ENCODE measurements around the gene EPHA3. TPM values are rescaled to one million over a fixed set of nuclear protein-coding genes. Genes with fewer than 3 reads are reported as not detected.

Gene EPHA3
- total and polyA plus RNA-seq, 9 of the 15 experiments (the other 6 are each of a cell fraction or from before 2014, with no cell fraction given): not detected

- Histone ChIP-seq H3K4me2 (ENCODE audit: insufficient read depth, low read length) (no peak overlapping the region), H4K20me1 (replicated peaks; ENCODE audit: control insufficient read depth, insufficient read depth, low read length) (no peaks in the 10 kb centered on the region), H3K4me3 (no peak overlapping the region), H3K9me3 (replicated peaks; ENCODE audit: control insufficient read depth, insufficient read depth, low read depth, low read length) (no peaks in the 10 kb centered on the region), H3K36me3 (ENCODE audit: control insufficient read depth, insufficient read depth, low read length) (no peaks in the 10 kb centered on the region), H3K9me1 (ENCODE audit: control insufficient read depth, insufficient read depth, low read length) (no peaks in the 10 kb centered on the region), H3K27me3 (ENCODE audit: control insufficient read depth in 2 of 2, insufficient read depth in 2 of 2, low read length in 2 of 2) (no peaks in the 10 kb centered on the region), H3K79me2 (ENCODE audit: control insufficient read depth, insufficient read depth, low read length) (no peaks in the 10 kb centered on the region), H3K4me1 (replicated peaks in 1 of 2; ENCODE audit: control insufficient read depth in 2 of 2, insufficient read depth in 2 of 2, low read length in 2 of 2) (no peaks in the 10 kb centered on the region), H3K9ac (ENCODE audit: insufficient read depth in 1 of 2, low read depth in 2 of 2, low read length in 2 of 2) (no peak overlapping the region), H2AFZ (ENCODE audit: low read depth, low read length) (no peak overlapping the region), H3K27ac (ENCODE audit: extremely low read depth, low read depth, low read length) (no peak overlapping the region)
- DNase-seq (ENCODE audit: extremely low read depth in 1 of 4, low spot score in 3 of 4) (no peak), FAIRE-seq (no peak), ATAC-seq (no peak)
- WGBS (ENCODE audit: insufficient coverage, low coverage, missing lambda C conversion rate): 0% methylated on average over 2 of the region's 2 CpGs
- intact Hi-C loops (cut with micrococcal nuclease): no loop called here
- in situ Hi-C loops (cut with MboI): no loop called here
- no TSS peak for BruUV-seq (replicated peaks)
- POLR2A ChIA-PET: no interaction called here
- CTCF ChIA-PET (ENCODE audit: low intra/inter-chr PET ratio): no interaction called here
- TF ChIP-seq KLF6 (CRISPR knock-in tag; IDR thresholded peaks at IDR 0.05; ENCODE audit: borderline replicate concordance): no peak
- no peak for TF ChIP-seq ZNF143 (CRISPR knock-in tag; IDR thresholded peaks at IDR 0.05)
- TF ChIP-seq NCOA2 (IDR thresholded peaks at IDR 0.05; ENCODE audit: partially characterized antibody in 2 of 2): no peak
- no peak for TF ChIP-seq NKRF (IDR thresholded peaks at IDR 0.05; ENCODE audit: borderline replicate concordance)
- TF ChIP-seq, protein P1, sequence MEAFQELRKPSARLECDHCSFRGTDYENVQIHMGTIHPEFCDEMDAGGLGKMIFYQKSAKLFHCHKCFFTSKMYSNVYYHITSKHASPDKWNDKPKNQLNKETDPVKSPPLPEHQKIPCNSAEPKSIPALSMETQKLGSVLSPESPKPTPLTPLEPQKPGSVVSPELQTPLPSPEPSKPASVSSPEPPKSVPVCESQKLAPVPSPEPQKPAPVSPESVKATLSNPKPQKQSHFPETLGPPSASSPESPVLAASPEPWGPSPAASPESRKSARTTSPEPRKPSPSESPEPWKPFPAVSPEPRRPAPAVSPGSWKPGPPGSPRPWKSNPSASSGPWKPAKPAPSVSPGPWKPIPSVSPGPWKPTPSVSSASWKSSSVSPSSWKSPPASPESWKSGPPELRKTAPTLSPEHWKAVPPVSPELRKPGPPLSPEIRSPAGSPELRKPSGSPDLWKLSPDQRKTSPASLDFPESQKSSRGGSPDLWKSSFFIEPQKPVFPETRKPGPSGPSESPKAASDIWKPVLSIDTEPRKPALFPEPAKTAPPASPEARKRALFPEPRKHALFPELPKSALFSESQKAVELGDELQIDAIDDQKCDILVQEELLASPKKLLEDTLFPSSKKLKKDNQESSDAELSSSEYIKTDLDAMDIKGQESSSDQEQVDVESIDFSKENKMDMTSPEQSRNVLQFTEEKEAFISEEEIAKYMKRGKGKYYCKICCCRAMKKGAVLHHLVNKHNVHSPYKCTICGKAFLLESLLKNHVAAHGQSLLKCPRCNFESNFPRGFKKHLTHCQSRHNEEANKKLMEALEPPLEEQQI (IDR thresholded peaks at IDR 0.05): no peak
- TF ChIP-seq, protein P2, sequence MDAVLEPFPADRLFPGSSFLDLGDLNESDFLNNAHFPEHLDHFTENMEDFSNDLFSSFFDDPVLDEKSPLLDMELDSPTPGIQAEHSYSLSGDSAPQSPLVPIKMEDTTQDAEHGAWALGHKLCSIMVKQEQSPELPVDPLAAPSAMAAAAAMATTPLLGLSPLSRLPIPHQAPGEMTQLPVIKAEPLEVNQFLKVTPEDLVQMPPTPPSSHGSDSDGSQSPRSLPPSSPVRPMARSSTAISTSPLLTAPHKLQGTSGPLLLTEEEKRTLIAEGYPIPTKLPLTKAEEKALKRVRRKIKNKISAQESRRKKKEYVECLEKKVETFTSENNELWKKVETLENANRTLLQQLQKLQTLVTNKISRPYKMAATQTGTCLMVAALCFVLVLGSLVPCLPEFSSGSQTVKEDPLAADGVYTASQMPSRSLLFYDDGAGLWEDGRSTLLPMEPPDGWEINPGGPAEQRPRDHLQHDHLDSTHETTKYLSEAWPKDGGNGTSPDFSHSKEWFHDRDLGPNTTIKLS (IDR thresholded peaks at IDR 0.05; ENCODE audit: borderline replicate concordance, low read depth): no peak
- no peak for TF ChIP-seq FOXM1 (IDR thresholded peaks at IDR 0.05; ENCODE audit: low read depth)
- TF ChIP-seq FOXM1 (CRISPR knock-in tag; IDR thresholded peaks at IDR 0.05; ENCODE audit: low read depth): no peak
- TF ChIP-seq, protein P3, sequence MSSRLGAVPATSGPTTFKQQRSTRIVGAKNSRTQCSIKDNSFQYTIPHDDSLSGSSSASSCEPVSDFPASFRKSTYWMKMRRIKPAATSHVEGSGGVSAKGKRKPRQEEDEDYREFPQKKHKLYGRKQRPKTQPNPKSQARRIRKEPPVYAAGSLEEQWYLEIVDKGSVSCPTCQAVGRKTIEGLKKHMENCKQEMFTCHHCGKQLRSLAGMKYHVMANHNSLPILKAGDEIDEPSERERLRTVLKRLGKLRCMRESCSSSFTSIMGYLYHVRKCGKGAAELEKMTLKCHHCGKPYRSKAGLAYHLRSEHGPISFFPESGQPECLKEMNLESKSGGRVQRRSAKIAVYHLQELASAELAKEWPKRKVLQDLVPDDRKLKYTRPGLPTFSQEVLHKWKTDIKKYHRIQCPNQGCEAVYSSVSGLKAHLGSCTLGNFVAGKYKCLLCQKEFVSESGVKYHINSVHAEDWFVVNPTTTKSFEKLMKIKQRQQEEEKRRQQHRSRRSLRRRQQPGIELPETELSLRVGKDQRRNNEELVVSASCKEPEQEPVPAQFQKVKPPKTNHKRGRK (tag; IDR thresholded peaks at IDR 0.05): no peak
- TF ChIP-seq SPI1 (IDR thresholded peaks at IDR 0.05; ENCODE audit: borderline replicate concordance, low read depth, low read length): no peak
- TF ChIP-seq SETDB1 (IDR thresholded peaks at IDR 0.05; ENCODE audit: low read length): no peak
- TF ChIP-seq NUFIP1 (IDR thresholded peaks at IDR 0.05; ENCODE audit: partially characterized antibody): no peak
- TF ChIP-seq RCOR1 (IDR thresholded peaks at IDR 0.05; ENCODE audit: borderline replicate concordance in 1 of 2, low read depth in 2 of 2, low read length in 2 of 2): no peak
- no peak for TF ChIP-seq RHOXF2B (CRISPR knock-in tag; conservative IDR thresholded peaks at IDR 0.05)
Measured at GRCh38 chr3:89503891-89504391, 396.5 kb downstream of the EPHA3 start.

All from K562 (cell line).